IPS-NIHi7 (cell line): ENCODE measurements around the gene RILPL1.
"Not testable (repeated sequence)": the region's sequence is repeated elsewhere in the genome, so short reads cannot be mapped to it uniquely, and the experiment has no call there.

Source experiments
- DNase-seq: peaks from one replicate; pipeline ENCODE4 v3.0.0; 2012; ENCODE audit warnings: mixed read lengths; ENCODE audit errors: extremely low spot score

Gene RILPL1

GRCh38 chr12:123533672-123534643 lies at the start of gene RILPL1:
RILPL1 (minus strand) TSS chr12:123533719; CDS start chr12:123533482, 237 bp downstream.
- peak; percentile 81 for DNase-seq

- no peak for DNase-seq
These were observed 47.3 kb upstream of the RILPL1 start for GRCh38 chr12:123580772-123581171.

- not testable (repeated sequence) for DNase-seq
These were observed 45.3 kb upstream of the RILPL1 start for GRCh38 chr12:123578829-123579228.

GRCh38 chr12:123578243-123578642 lies 44.7 kb upstream of the RILPL1 start:
- DNase-seq: no peak

- no peak for DNase-seq
These were observed 43.1 kb upstream of the RILPL1 start for GRCh38 chr12:123576611-123577010.

- DNase-seq: no peak
These were observed 40.4 kb upstream of the RILPL1 start for GRCh38 chr12:123573870-123574269.

GRCh38 chr12:123572391-123572790 lies 38.9 kb upstream of the RILPL1 start:
- no peak for DNase-seq

GRCh38 chr12:123571343-123571813 lies 37.9 kb upstream of the RILPL1 start:
- peak; percentile 46 for DNase-seq

GRCh38 chr12:123559468-123559867 lies 25.9 kb upstream of the RILPL1 start:
- no peak for DNase-seq

- not testable (repeated sequence) for DNase-seq
These were observed 25.0 kb upstream of the RILPL1 start for GRCh38 chr12:123558487-123558886.

- DNase-seq: not testable (repeated sequence)
These were observed 21.3 kb upstream of the RILPL1 start for GRCh38 chr12:123554843-123555242.

GRCh38 chr12:123554136-123554535 lies 20.6 kb upstream of the RILPL1 start:
- not testable (repeated sequence) for DNase-seq

GRCh38 chr12:123550700-123551099 lies 17.2 kb upstream of the RILPL1 start:
- DNase-seq: no peak

GRCh38 chr12:123548107-123548506 lies 14.6 kb upstream of the RILPL1 start:
- DNase-seq: no peak

GRCh38 chr12:123546281-123546680 lies 12.8 kb upstream of the RILPL1 start:
- DNase-seq: no peak

GRCh38 chr12:123543541-123543940 lies 10.0 kb upstream of the RILPL1 start:
- no peak for DNase-seq

- DNase-seq: no peak
These were observed 7.6 kb upstream of the RILPL1 start for GRCh38 chr12:123540899-123541662.

- not testable (repeated sequence) for DNase-seq
These were observed 2.4 kb upstream of the RILPL1 start for GRCh38 chr12:123535952-123536351.

- DNase-seq: peak; percentile 60
These were observed 490 bp downstream of the RILPL1 start for GRCh38 chr12:123532808-123533649.

GRCh38 chr12:123532019-123532418 lies 1.5 kb downstream of the RILPL1 start:
- DNase-seq: no peak

- DNase-seq: no peak
These were observed 2.4 kb downstream of the RILPL1 start for GRCh38 chr12:123531091-123531490.
